Duodenal mucosa (tissue), 2 donors: ENCODE results near the gene SERTAD3.

Experiments used
- H3K27ac ChIP-seq: one replicate; pipeline ENCODE4 v1.7.0; 2013; ENCODE audit warnings: low read depth, low read length
- H3K27me3 ChIP-seq, 2 donors: one replicate each; pipeline ENCODE4 v1.7.0; 2013; ENCODE audit warnings: low read length in 2 of 2, control low read depth in 1 of 2; ENCODE audit not compliant: insufficient read depth in 2 of 2, control insufficient read depth in 1 of 2
- H3K36me3 ChIP-seq, 2 donors: one replicate each; pipeline ENCODE4 v1.7.0; 2013; ENCODE audit warnings: low read length in 2 of 2, control low read depth in 1 of 2; ENCODE audit not compliant: insufficient read depth in 2 of 2, control insufficient read depth in 1 of 2
- H3K4me1 ChIP-seq, 2 donors: one replicate each; pipeline ENCODE4 v1.7.0; 2013; ENCODE audit warnings: low read length in 2 of 2, control low read depth in 1 of 2; ENCODE audit not compliant: insufficient read depth in 2 of 2, control insufficient read depth in 1 of 2
- H3K4me3 ChIP-seq, 2 donors: one replicate each; pipeline ENCODE4 v1.7.0; 2013; ENCODE audit warnings: low read length in 2 of 2, low read depth in 1 of 2
- H3K9ac ChIP-seq, 2 donors: one replicate each; pipeline ENCODE4 v1.7.0; 2013; ENCODE audit warnings: low read length in 2 of 2, low read depth in 1 of 2
- H3K9me3 ChIP-seq, 2 donors: one replicate each; pipeline ENCODE4 v1.7.0; 2013; ENCODE audit warnings: low read length in 2 of 2, control low read depth in 1 of 2; ENCODE audit not compliant: control insufficient read depth in 1 of 2

Gene SERTAD3

GRCh38 chr19:40419066-40419612, 25.0 kb downstream of the SERTAD3 start:
- H3K27ac ChIP-seq, result no peak overlapping the region
- peaks cover 6 to 13% of the 10 kb centered on the region in 2 donors for H3K36me3 ChIP-seq
- H3K4me3 ChIP-seq, result no peak overlapping the region
- H3K4me1 ChIP-seq, result peaks cover 23 to 26% of the 10 kb centered on the region in 2 donors
- no peak overlapping the region for H3K9ac ChIP-seq
- H3K9me3 ChIP-seq, result no peaks in the 10 kb centered on the region
- no peaks in the 10 kb centered on the region for H3K27me3 ChIP-seq

GRCh38 chr19:40418040-40418439, 26.1 kb downstream of the SERTAD3 start:
- Histone ChIP-seq H3K9ac (no peak overlapping the region), H3K27me3 (no peaks in the 10 kb centered on the region), H3K36me3 (peaks cover 6 to 9% of the 10 kb centered on the region in 2 donors), H3K4me3 (no peak overlapping the region), H3K27ac (no peak overlapping the region), H3K4me1 (peaks cover 23 to 26% of the 10 kb centered on the region in 2 donors), H3K9me3 (no peaks in the 10 kb centered on the region)

GRCh38 chr19:40417643-40417981, 26.5 kb downstream of the SERTAD3 start:
- H3K36me3 ChIP-seq, result peaks cover 3 to 5% of the 10 kb centered on the region in 2 donors
- H3K4me1 ChIP-seq, result peaks cover 22 to 26% of the 10 kb centered on the region in 2 donors
- no peak overlapping the region for H3K4me3 ChIP-seq
- peak overlapping the region; percentile 65 for H3K27ac ChIP-seq
- H3K27me3 ChIP-seq, result no peaks in the 10 kb centered on the region
- H3K9me3 ChIP-seq, result no peaks in the 10 kb centered on the region
- no peak overlapping the region for H3K9ac ChIP-seq

GRCh38 chr19:40416918-40417642, 27.1 kb downstream of the SERTAD3 start:
- Histone ChIP-seq H3K27me3 (no peaks in the 10 kb centered on the region), H3K27ac (peak overlapping the region; percentile 65), H3K9ac (peak overlapping the region in 1 of 2 donors; percentile 6), H3K9me3 (no peaks in the 10 kb centered on the region), H3K4me3 (no peak overlapping the region), H3K4me1 (peaks cover 17 to 21% of the 10 kb centered on the region in 2 donors), H3K36me3 (no peaks in the 10 kb centered on the region)

GRCh38 chr19:40415768-40416167, 28.4 kb downstream of the SERTAD3 start:
- Histone ChIP-seq H3K27me3 (no peaks in the 10 kb centered on the region), H3K9me3 (no peaks in the 10 kb centered on the region), H3K27ac (no peak overlapping the region), H3K9ac (no peak overlapping the region), H3K4me3 (no peak overlapping the region), H3K36me3 (no peaks in the 10 kb centered on the region), H3K4me1 (peaks cover 11 to 16% of the 10 kb centered on the region in 2 donors)

- peaks cover 11 to 16% of the 10 kb centered on the region in 2 donors for H3K4me1 ChIP-seq
- H3K9ac ChIP-seq, result no peak overlapping the region
- H3K27me3 ChIP-seq, result no peaks in the 10 kb centered on the region
- no peak overlapping the region for H3K4me3 ChIP-seq
- no peaks in the 10 kb centered on the region for H3K36me3 ChIP-seq
- H3K9me3 ChIP-seq, result no peaks in the 10 kb centered on the region
- no peak overlapping the region for H3K27ac ChIP-seq
Measured at GRCh38 chr19:40414542-40415535, 29.3 kb downstream of the SERTAD3 start.

GRCh38 chr19:40413291-40413845, 30.8 kb downstream of the SERTAD3 start, which contains the start of gene PRX:
PRX (minus strand) TSS chr19:40413378; CDS start chr19:40407932, 5,446 bp downstream.
- Histone ChIP-seq H3K9me3 (no peaks in the 10 kb centered on the region), H3K9ac (no peak within 1 kb of the TSS), H3K4me3 (no peak within 1 kb of the TSS), H3K36me3 (no peaks in the 10 kb centered on the region), H3K27ac (no peak within 1 kb of the TSS), H3K27me3 (no peaks in the 10 kb centered on the region), H3K4me1 (peaks cover 11 to 16% of the 10 kb centered on the region in 2 donors)

GRCh38 chr19:40412866-40413265, 31.3 kb downstream of the SERTAD3 start:
- Histone ChIP-seq H3K4me1 (peaks cover 13 to 16% of the 10 kb centered on the region in 2 donors), H3K4me3 (no peak overlapping the region)

GRCh38 chr19:40411958-40412499, 32.1 kb downstream of the SERTAD3 start:
- Histone ChIP-seq H3K27ac (no peak overlapping the region), H3K36me3 (no peaks in the 10 kb centered on the region), H3K4me3 (no peak overlapping the region), H3K9me3 (no peaks in the 10 kb centered on the region), H3K4me1 (peaks cover 8 to 9% of the 10 kb centered on the region in 2 donors), H3K27me3 (no peaks in the 10 kb centered on the region), H3K9ac (no peak overlapping the region)

More at GRCh38 chr19:40412866-40413265, 31.3 kb downstream of the SERTAD3 start:
- Histone ChIP-seq H3K27ac (no peak overlapping the region), H3K27me3 (no peaks in the 10 kb centered on the region), H3K36me3 (no peaks in the 10 kb centered on the region), H3K9me3 (no peaks in the 10 kb centered on the region), H3K9ac (no peak overlapping the region)
